Endometrium (tissue), 2 donors: ENCODE results near the gene ST7.
"Not testable (repeated sequence)": the region's sequence is repeated elsewhere in the genome, so short reads cannot be mapped to it uniquely, and the experiment has no call there.

Source experiments
- FAIRE-seq: peaks from 2 replicates; lab custom pipeline; 2012; peaks lifted over from hg19 to GRCh38; lab: Jason Lieb, UNC
- donor health status: control.
- donor health status: control.

The ST7 gene

DNA sequence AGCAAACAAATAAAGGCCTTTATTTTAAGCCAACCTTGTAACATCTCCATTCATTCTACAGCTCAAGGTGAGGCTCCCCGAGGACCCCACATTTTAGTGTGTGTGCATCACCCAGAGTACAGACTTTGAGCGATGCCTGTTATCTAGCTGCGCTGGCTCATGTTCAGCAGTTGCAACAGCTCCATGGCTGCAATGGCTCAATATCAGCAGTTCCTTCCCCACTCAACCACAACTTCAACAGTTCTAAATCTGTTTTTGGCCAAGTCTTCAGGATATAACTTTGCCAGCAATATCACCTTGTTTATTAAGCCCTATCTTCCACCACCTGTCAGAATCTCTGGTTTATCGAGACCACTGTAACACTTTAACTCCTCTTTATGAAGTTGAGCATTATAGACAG, 273.8 kb downstream of the ST7 start:
- FAIRE-seq: no peak

DNA sequence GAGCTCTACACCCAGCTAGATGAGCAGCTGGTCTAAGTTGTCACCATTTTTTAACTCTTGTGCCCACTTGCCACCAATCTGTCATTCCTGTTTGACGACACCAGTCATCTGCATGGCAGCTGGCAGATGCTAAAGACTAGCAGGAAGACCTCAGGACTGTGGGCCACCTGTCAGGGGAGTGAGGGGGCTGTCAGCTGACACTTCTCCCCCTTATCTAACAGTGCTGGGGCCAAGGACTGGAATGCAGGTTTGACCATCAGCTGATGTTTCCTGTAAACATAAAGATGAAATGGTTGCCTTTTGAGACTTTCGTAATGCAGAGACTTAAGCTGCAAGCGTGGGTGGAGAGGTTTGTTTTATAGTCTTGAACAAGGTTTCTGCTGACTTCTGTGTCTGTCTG, 276.0 kb downstream of the ST7 start:
- FAIRE-seq: no peak

- FAIRE-seq: peak; percentile 71
These were observed 277.2 kb downstream of the ST7 start for GRCh38 chr7:117230276-117231046.

- FAIRE-seq: no peak
These were observed 277.7 kb downstream of the ST7 start for GRCh38 chr7:117231047-117231359.

DNA sequence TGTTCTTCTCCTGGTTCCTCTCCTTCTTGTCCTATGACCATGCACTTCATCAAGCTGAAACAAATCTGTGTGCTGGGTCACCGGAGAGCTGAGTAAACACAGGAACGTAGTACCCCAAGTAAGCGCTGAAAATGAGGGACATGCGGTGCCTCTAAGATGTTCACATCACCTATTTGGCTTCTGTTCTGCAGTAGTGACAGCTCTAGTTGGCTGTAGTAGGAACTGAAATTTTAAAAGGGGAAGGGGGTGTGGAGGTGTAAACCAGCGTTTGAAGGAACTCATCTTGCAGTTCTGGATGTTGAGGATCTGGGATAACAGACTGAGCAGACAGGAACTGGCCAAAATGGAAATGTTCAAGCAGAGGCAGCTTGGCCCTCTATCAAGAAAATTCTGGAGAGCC, 284.3 kb downstream of the ST7 start:
- FAIRE-seq: no peak

- FAIRE-seq: no peak
These were observed 285.2 kb downstream of the ST7 start for GRCh38 chr7:117238472-117238871.

GRCh38 chr7:117238937-117239336, 285.6 kb downstream of the ST7 start:
- FAIRE-seq: no peak

DNA sequence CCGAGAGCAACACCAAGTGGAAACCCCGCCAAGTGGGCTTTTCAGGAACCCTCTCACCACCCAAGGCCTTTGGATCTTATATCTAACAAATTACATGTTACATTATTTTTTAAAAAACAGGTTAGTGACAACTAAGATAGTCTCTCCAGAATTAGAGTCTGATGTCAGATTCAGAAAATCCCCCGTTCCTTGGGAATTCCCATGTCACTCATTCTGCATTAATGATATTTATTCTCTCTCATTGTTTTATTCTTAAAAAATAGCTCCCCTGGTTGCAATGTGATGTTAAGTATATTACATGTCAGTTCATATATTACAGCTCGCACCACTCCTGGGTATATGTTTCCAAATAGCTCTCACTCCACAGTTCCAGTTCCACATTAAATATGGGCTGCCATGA, 287.8 kb downstream of the ST7 start:
- FAIRE-seq: no peak

DNA sequence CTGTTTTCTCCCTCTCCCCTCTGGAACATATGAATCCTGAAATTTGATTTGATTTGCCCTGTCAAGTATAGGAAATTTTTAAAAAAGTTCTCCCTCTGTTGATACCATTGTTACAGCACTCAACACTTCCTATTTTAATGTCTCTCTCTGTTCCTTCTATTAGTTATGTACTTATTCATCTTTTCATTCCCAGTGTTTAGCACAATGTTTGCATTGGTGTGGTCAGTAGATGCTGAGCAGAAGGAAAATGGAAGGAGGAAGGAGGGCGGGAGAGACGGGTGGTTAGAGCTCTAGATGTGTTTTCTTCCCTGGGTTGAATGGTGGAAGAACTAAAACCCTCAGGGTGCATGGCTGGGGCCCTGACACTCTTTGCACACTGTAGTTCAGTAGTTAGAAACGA, 290.1 kb downstream of the ST7 start:
- no peak for FAIRE-seq

DNA sequence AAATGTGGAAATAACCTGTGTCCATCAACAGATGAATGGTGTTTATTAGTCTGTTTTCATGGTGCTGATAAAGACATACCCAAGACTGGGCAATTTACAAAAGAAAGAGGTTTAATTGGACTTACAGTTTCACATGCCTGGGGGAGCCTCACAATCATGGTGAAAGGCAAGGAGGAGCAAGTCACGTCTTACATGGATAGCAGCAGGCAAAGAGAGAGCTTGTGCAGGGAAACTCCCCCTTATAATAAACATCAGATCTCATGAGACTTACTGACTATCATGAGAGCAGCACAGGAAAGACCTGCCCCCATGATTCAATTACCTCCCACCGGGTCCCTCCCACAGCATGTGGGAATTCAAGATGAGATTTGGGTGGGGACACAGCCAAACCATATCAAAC, 292.4 kb downstream of the ST7 start:
- not testable (repeated sequence) for FAIRE-seq

DNA sequence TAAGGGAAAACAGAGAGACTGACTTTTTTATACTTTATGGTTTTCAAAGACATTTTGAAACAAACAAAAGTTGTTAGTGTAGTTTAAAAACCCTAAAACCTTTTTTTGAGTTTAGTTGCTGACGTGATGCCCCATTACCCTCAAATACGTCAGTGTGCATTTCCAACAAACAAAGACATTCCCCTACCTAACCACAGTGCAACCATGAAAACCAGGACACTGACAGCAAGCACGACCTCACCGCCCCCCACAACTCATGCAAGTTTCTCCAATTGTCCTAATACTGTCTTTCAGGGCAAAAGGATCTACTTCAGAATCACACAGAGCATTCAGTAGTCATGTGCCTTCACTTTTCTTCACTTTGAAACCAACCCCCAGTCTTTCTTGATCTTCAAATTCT, 294.5 kb downstream of the ST7 start:
- FAIRE-seq: no peak

GRCh38 chr7:117248829-117249228, 295.5 kb downstream of the ST7 start:
- no peak for FAIRE-seq

DNA sequence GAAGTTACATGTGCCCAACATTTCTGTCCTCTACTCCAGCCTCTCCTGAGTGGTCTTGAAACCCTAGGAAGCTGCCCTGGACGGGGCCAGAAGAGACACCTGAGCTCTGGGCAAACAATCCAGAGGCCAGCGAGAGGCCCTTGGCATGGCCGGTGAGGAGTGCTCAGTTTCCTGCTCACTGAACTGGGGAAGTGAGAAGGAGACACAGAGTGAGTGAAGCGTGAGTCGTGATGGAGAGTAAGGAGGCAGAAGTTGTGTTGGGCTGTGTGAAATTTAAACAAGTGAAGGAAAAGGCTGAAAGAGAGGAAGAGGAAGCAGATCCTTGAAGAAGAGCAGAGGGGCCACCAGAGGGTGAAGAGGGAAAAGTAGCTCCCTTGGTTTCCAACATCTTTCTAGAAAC, 296.4 kb downstream of the ST7 start:
- FAIRE-seq: no peak

- no peak for FAIRE-seq
These were observed 296.9 kb downstream of the ST7 start for GRCh38 chr7:117250245-117250644.

DNA sequence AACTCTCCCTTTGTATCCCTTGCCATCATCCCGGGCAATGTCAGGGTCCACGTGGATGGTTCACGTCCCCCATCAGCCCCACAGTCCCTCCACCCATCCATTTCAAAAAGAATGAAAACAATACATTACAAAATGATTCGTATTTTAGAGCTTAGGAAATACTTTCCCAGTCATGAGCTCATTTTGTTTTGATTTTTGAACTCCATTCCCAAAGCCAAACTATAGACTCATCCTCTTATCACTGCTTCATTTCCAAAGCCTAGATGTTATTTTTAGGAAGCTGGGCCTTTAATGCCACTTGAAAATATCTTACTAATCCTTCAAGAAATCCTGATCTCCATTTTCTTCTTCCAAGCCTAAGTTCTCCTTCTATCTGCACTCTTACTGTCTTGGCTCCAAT, 297.5 kb downstream of the ST7 start:
- FAIRE-seq: no peak

GRCh38 chr7:117251687-117252086, 298.4 kb downstream of the ST7 start:
- no peak for FAIRE-seq

- no peak for FAIRE-seq
These were observed 306.3 kb downstream of the ST7 start for GRCh38 chr7:117259615-117260014.

GRCh38 chr7:117262546-117262945, 309.2 kb downstream of the ST7 start:
- no peak for FAIRE-seq

- no peak for FAIRE-seq
These were observed 311.4 kb downstream of the ST7 start for GRCh38 chr7:117264716-117265115.

DNA sequence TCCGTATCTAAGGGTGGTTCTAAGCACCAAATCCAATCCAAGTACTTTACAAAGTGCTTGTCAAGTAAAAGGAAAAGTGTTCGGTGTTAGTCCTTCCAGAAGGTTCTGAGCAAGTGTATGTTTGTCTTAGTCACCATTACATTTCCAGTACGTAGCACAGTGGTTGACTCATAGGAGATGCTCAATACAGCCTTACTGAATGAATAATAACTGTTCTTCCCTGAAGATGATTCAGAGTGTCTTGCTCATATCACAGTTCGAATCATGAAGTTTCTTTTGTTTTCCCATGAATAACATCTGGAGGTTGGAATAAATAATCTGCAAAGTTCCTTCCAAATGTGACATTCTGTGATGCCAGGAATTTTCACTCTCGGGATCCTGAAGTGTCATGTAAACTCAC, 316.1 kb downstream of the ST7 start:
- no peak for FAIRE-seq

GRCh38 chr7:117269886-117270285, 316.6 kb downstream of the ST7 start:
- FAIRE-seq: peak; percentile 95

GRCh38 chr7:117270371-117270770, 317.1 kb downstream of the ST7 start:
- no peak for FAIRE-seq

DNA sequence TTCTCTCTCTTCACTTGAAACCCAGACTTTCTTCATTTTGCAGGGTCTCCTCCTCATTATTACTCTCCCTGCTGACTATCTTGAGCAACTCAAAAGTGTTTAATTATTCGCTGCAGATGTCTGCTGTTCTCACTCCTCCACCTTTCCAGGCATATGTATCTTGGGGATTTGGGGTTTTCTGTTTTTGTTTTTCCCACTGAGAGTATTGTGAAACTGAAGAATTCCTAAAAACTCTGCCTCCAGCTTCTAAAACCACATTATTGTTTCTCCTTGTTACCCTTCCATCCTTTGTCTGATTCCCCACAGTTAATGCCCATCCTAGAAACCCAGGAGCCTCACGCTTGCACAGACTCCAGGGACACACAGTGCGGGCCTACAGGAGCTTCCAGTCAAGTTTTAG, 318.3 kb downstream of the ST7 start:
- peak; percentile 51 for FAIRE-seq

DNA sequence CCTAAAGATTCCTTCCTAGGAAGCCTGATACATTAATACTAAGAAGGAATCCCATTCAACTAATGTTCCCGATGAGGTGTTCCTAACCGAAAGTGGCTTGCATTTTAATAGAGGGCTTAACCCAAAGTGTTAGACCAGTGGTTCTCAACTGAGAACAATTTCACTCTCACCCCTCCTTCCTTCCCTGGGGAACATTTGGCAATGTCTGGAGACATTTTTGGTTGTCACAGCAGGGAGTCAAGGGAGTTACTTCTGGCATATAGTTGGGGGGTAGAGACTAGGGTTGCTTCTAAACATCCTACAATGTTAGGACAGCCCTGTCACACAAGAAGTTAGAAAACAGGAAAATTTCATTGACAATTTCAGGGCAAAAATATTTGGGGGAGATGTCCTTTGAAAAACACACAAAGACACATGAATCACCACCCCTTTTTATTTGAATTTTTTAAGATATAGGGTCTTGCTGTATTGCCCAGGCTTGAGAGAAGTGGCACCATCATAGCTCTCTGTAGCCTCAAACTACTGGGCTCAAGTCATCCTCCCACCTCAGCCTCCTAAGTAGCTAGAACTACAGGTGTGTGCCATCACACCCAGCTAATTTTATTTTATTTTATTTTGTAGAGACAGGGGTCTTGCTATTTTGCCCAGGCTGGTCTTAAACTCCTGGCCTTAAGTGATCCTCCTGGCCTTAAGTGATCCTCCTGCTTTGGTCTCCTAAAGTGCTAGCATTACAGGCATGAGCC, 318.9 kb downstream of the ST7 start:
- FAIRE-seq: no peak
